A673 (cell line): ENCODE data around the gene CWC27. TPM values are rescaled to one million over a fixed set of nuclear protein-coding genes. Genes with fewer than 3 reads are reported as not detected.

Source experiments
- BruUV-seq: library from RNA; stranded (reverse); fragments of 400-500 nt; replicated peaks from 2 replicates; lab custom pipeline; 2021; lab: Mats Ljungman, UMichigan
- CTCF ChIA-PET: fragments of 300-600 bp; sonication (Branson Sonifier 250); formaldehyde crosslinking; loops from one replicate; lab custom pipeline; 2022; ENCODE audit warnings: antibody characterized with exemption; lab: Charles Lee
- POLR2A ChIA-PET: fragments of 300-600 bp; sonication (Branson Sonifier 250); formaldehyde crosslinking; loops from one replicate; lab custom pipeline; 2022; ENCODE audit warnings: antibody characterized with exemption; ENCODE audit not compliant: low non-redundant PET; lab: Charles Lee
- DNase-seq: peaks from one replicate; pipeline ENCODE4 v3.0.0-alpha.2; 2015; ENCODE audit warnings: low spot score
- H3K27ac ChIP-seq: fragments of 200-600 bp; sonication (generic); 2 replicates; pipeline ENCODE4 v1.5.1; 2016; ENCODE audit warnings: mixed run types, low read depth, mild to moderate bottlenecking, mixed read lengths, antibody characterized with exemption, low read length; ENCODE audit not compliant: poor library complexity, severe bottlenecking
- H3K27me3 ChIP-seq: fragments of 200-600 bp; sonication (generic); replicated peaks from 2 replicates; pipeline ENCODE4 v1.6.1; 2017; ENCODE audit warnings: mixed run types, low read depth, mild to moderate bottlenecking, mixed read lengths, antibody characterized with exemption, low read length; ENCODE audit not compliant: insufficient read depth, poor library complexity
- H3K36me3 ChIP-seq: fragments of 200-600 bp; sonication (generic); 2 replicates; pipeline ENCODE4 v1.6.1; 2016; ENCODE audit warnings: mixed run types, mild to moderate bottlenecking, mixed read lengths, antibody characterized with exemption, low read length; ENCODE audit not compliant: insufficient read depth, poor library complexity, severe bottlenecking
- H3K4me1 ChIP-seq: fragments of 200-600 bp; sonication (generic); 2 replicates; pipeline ENCODE4 v1.6.1; 2017; ENCODE audit warnings: mixed run types, mild to moderate bottlenecking, mixed read lengths, antibody characterized with exemption, low read length; ENCODE audit not compliant: insufficient read depth, poor library complexity, severe bottlenecking
- H3K4me3 ChIP-seq: fragments of 200-600 bp; sonication (generic); 2 replicates; pipeline ENCODE4 v1.5.1; 2016; ENCODE audit warnings: low read depth, mixed run types, mild to moderate bottlenecking, mixed read lengths, low read length; ENCODE audit not compliant: poor library complexity, severe bottlenecking
- H3K9me3 ChIP-seq: fragments of 200-600 bp; sonication (generic); 2 replicates; pipeline ENCODE4 v1.6.1; 2016; ENCODE audit warnings: mixed run types, low read depth, mild to moderate bottlenecking, mixed read lengths, antibody characterized with exemption, low read length; ENCODE audit not compliant: poor library complexity, severe bottlenecking
- EZH2 ChIP-seq: fragments of 200-600 bp; sonication (generic); IDR thresholded peaks from 2 replicates; pipeline ENCODE4 v1.6.1; 2017; ENCODE audit warnings: borderline replicate concordance, low read depth, mild to moderate bottlenecking, mixed read lengths, antibody characterized with exemption, low read length; ENCODE audit not compliant: poor library complexity, severe bottlenecking
- intact Hi-C: fragments of 100-400 bp; cut with micrococcal nuclease; formaldehyde crosslinking; loops from one replicate; pipeline ENCODE4 v1.10.0; 2022; ENCODE audit not compliant: unreplicated experiment
- total RNA-seq: library from RNA; stranded (reverse); gene quantifications from 2 replicates; pipeline ENCODE4 v1.2.3, GENCODE V29; 2021
- TF ChIP-seq, protein P1 (sequence below): fragments of 300-800, 200-600 bp; sonication (generic); conservative IDR thresholded peaks from 2 replicates; pipeline ENCODE4 v1.5.1; 2017; ENCODE audit warnings: low read depth, mild to moderate bottlenecking, antibody characterized with exemption, low read length, moderate library complexity, mixed read lengths

Gene CWC27
- total RNA-seq, 1 experiment from 2014 or later: 38.0 TPM

DNA sequence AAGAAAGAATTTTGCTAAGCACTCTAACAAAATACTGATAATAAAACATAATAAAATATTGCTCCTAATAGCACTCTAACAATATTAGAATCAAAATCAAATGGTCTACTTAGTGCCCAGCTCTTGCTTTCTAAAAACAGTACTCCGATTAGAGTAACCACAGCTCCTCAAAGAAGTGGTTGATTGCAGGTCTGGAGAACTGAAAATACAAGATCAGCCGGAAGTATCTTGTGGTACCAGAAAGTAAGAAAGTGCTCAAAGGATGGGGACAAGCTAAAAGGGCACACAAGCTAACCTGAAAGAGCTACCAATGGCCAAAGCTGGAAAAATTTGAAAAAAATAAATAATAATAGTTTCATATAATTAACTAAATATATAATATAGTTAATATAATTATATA lies 119.2 kb downstream of the CWC27 start:
- intact Hi-C loops: no loop called here
- POLR2A ChIA-PET: no interaction called here

DNA sequence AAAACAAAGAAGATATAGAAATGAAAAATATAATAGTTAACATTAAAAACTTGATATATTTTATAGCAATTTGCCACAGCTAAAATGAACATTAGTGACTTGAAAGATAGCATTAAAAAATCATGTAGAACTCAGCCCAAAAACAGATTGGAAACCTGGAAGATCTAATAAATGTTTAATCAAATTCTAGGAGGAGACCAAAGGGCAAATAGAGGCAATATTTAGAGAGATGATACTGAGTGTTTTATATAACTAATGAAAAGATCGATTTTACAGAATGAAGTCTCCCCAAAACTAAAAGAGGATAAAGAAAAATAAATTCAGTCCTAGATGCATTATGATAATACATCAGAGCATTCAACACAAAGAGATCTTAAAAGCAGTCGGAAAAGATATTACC lies 127.0 kb downstream of the CWC27 start:
- no TSS peak for BruUV-seq
- DNase-seq: no peak
- Histone ChIP-seq H3K4me3 (no peak overlapping the region), H3K4me1 (no peaks in the 10 kb centered on the region), H3K9me3 (no peaks in the 10 kb centered on the region), H3K27me3 (no peaks in the 10 kb centered on the region), H3K36me3 (no peaks in the 10 kb centered on the region), H3K27ac (no peak overlapping the region)
- ChIA-PET POLR2A (no interaction called here), CTCF (no interaction called here)
- TF ChIP-seq, protein P1, sequence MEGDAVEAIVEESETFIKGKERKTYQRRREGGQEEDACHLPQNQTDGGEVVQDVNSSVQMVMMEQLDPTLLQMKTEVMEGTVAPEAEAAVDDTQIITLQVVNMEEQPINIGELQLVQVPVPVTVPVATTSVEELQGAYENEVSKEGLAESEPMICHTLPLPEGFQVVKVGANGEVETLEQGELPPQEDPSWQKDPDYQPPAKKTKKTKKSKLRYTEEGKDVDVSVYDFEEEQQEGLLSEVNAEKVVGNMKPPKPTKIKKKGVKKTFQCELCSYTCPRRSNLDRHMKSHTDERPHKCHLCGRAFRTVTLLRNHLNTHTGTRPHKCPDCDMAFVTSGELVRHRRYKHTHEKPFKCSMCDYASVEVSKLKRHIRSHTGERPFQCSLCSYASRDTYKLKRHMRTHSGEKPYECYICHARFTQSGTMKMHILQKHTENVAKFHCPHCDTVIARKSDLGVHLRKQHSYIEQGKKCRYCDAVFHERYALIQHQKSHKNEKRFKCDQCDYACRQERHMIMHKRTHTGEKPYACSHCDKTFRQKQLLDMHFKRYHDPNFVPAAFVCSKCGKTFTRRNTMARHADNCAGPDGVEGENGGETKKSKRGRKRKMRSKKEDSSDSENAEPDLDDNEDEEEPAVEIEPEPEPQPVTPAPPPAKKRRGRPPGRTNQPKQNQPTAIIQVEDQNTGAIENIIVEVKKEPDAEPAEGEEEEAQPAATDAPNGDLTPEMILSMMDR: no peak
- TF ChIP-seq EZH2: no peak
- intact Hi-C loops: no loop called here

More for the DNA sequence above, 119.2 kb downstream of the CWC27 start:
- Histone ChIP-seq H3K27me3 (no peaks in the 10 kb centered on the region), H3K27ac (no peak overlapping the region), H3K4me3 (no peak overlapping the region), H3K36me3 (no peaks in the 10 kb centered on the region), H3K4me1 (no peaks in the 10 kb centered on the region), H3K9me3 (no peaks in the 10 kb centered on the region)
- DNase-seq: no peak
- TF ChIP-seq EZH2: no peak
- TF ChIP-seq, protein P1: no peak
- CTCF ChIA-PET: no interaction called here
- BruUV-seq: no TSS peak

DNA sequence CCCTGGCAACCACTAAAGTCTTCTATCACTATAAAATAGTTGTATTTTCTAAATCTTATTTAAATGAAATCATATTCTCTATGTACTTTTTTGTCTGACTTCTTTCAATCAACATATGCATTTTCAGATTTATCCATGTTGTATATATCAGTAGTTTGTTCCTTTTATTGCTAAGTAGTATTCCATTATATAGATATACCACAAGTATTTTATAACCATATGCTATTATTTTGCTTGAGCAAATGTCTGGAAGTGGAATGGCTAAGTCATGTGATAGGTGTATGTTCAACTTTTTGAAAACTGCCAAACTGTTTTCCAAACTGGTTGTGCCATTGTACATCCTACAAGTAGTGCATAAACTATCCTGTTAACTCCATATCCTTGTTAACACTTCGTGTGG lies 131.1 kb downstream of the CWC27 start:
- intact Hi-C loops: no loop called here
- BruUV-seq: no TSS peak
- H3K36me3 ChIP-seq: no peaks in the 10 kb centered on the region

More for the DNA sequence above, 131.1 kb downstream of the CWC27 start:
- no peak overlapping the region for H3K4me3 ChIP-seq
- no peaks in the 10 kb centered on the region for H3K9me3 ChIP-seq
- H3K4me1 ChIP-seq: no peaks in the 10 kb centered on the region
- H3K27me3 ChIP-seq: no peaks in the 10 kb centered on the region
- TF ChIP-seq, protein P1: no peak
- no peak for TF ChIP-seq EZH2
- DNase-seq: no peak
- no peak overlapping the region for H3K27ac ChIP-seq
- ChIA-PET POLR2A (no interaction called here), CTCF (no interaction called here)
